Endothelial cell of umbilical vein (primary cell): ENCODE results near the gene LSM3. TPM values are rescaled to one million over a fixed set of nuclear protein-coding genes. Genes with fewer than 3 reads are reported as not detected.

Experiments
- BruUV-seq: library from RNA; stranded (reverse); fragments of 400-500 nt; replicated peaks from 2 replicates; lab custom pipeline; 2021; lab: Mats Ljungman, UMichigan
- CTCF ChIA-PET: fragments of 300-600, 350-600 bp; sonication (Branson Sonifier 250); formaldehyde crosslinking; loops from one replicate; lab custom pipeline; 2021; ENCODE audit warnings: antibody characterized with exemption, inconsistent platforms; lab: Charles Lee
- POLR2A ChIA-PET: fragments of 300-600, 350-600 bp; sonication (Branson Sonifier 250); formaldehyde crosslinking; loops from one replicate; lab custom pipeline; 2021; ENCODE audit warnings: antibody characterized with exemption, inconsistent platforms; lab: Charles Lee
- DNase-seq: peaks from one replicate; pipeline ENCODE4 v3.0.0-alpha.2; 2011; ENCODE audit warnings: low read depth, low spot score
- FAIRE-seq: peaks from 2 replicates; lab custom pipeline; 2011; peaks lifted over from hg19 to GRCh38; lab: Jason Lieb, UNC
- H2AFZ ChIP-seq: 2 replicates; pipeline ENCODE4 v1.6.0; 2012; ENCODE audit warnings: low read depth, low read length, control low read depth, inconsistent platforms
- H3K27ac ChIP-seq: 2 replicates; pipeline ENCODE4 v1.5.1; 2011; ENCODE audit warnings: low read depth, mild to moderate bottlenecking, control low read depth, low read length, moderate library complexity; ENCODE audit not compliant: insufficient read depth
- H3K27me3 ChIP-seq, 2 experiments: 2 replicates each; pipeline versions ENCODE4 v1.6.0 to v1.6.1; 2011; ENCODE audit warnings: low read length in 2 of 2, mixed read lengths in 1 of 2; ENCODE audit not compliant: control insufficient read depth in 2 of 2, insufficient read depth in 2 of 2
- H3K36me3 ChIP-seq, 2 experiments: 2 replicates in 1 of 2; 3 replicates in 1 of 2; pipeline ENCODE4 v1.5.1; 2011; ENCODE audit warnings: low read length in 2 of 2, mild to moderate bottlenecking in 1 of 2, moderate library complexity in 1 of 2; ENCODE audit not compliant: control insufficient read depth in 2 of 2, insufficient read depth in 2 of 2; ENCODE audit errors: extremely low read depth in 1 of 2
- H3K4me1 ChIP-seq: 3 replicates; pipeline ENCODE4 v1.5.1; 2011; ENCODE audit warnings: mild to moderate bottlenecking, low read length; ENCODE audit not compliant: control insufficient read depth, insufficient read depth; ENCODE audit errors: extremely low read depth
- H3K4me2 ChIP-seq: 2 replicates; pipeline ENCODE4 v1.6.1; 2011; ENCODE audit warnings: low read length, control low read depth, mixed read lengths; ENCODE audit not compliant: insufficient read depth
- H3K4me3 ChIP-seq, 3 experiments: fragments of 200-600 bp in 1 of 3; sonication (generic), shearing (Covaris generic) in 1 of 3; replicated peaks in 1 of 3; 2 replicates each; pipeline ENCODE4 v1.5.1; 2011 to 2016; ENCODE audit warnings: control low read depth in 3 of 3, low read length in 3 of 3, mild to moderate bottlenecking in 2 of 3, inconsistent platforms in 1 of 3, low read depth in 1 of 3, moderate library complexity in 1 of 3; ENCODE audit not compliant: insufficient read depth in 1 of 3
- H3K79me2 ChIP-seq: 2 replicates; pipeline ENCODE4 v1.6.0; 2012; ENCODE audit warnings: low read length, inconsistent platforms; ENCODE audit not compliant: control insufficient read depth, insufficient read depth
- H3K9ac ChIP-seq: replicated peaks from 2 replicates; pipeline ENCODE3; 2011; ENCODE audit warnings: low read length, control low read depth; ENCODE audit not compliant: insufficient read depth; ENCODE audit errors: extremely low read depth
- H3K9me1 ChIP-seq: replicated peaks from 3 replicates; pipeline ENCODE4 v1.6.0; 2011; ENCODE audit warnings: mild to moderate bottlenecking, low read length; ENCODE audit not compliant: control insufficient read depth, insufficient read depth; ENCODE audit errors: extremely low read depth
- H3K9me3 ChIP-seq: replicated peaks from 2 replicates; pipeline ENCODE4 v1.5.1; 2012; ENCODE audit warnings: low read length, inconsistent platforms; ENCODE audit not compliant: control insufficient read depth, insufficient read depth
- H4K20me1 ChIP-seq: replicated peaks from 2 replicates; pipeline ENCODE3; 2011; ENCODE audit warnings: mild to moderate bottlenecking, low read length; ENCODE audit not compliant: control insufficient read depth, insufficient read depth; ENCODE audit errors: extremely low read depth
- CTCF ChIP-seq, 2 donors: IDR thresholded peaks; 1 replicate in 1 of 2; 2 replicates in 1 of 2; pipeline ENCODE4 v1.5.1; 2011; ENCODE audit warnings: low read length in 2 of 2, mild to moderate bottlenecking in 2 of 2, moderate library complexity in 2 of 2, control low read depth in 1 of 2, inconsistent platforms in 1 of 2, low read depth in 1 of 2; ENCODE audit not compliant: insufficient read depth in 1 of 2; ENCODE audit errors: extremely low read depth in 1 of 2
- EZH2 ChIP-seq: IDR thresholded peaks from 2 replicates; pipeline ENCODE4 v1.6.1; 2012; ENCODE audit warnings: borderline replicate concordance, low read depth, mild to moderate bottlenecking, moderate library complexity, low read length, inconsistent platforms; ENCODE audit not compliant: severe bottlenecking
- FOS ChIP-seq: IDR thresholded peaks from 2 replicates; pipeline ENCODE4 v1.6.1; 2011; ENCODE audit warnings: mild to moderate bottlenecking, low read length, moderate library complexity, borderline replicate concordance; ENCODE audit not compliant: insufficient read depth
- GATA2 ChIP-seq: IDR thresholded peaks from 2 replicates; pipeline ENCODE4 v1.7.0; 2011; ENCODE audit warnings: low read depth, mild to moderate bottlenecking, moderate library complexity, mixed read lengths, low read length; ENCODE audit not compliant: insufficient read length, insufficient read depth
- JUN ChIP-seq: IDR thresholded peaks from 2 replicates; pipeline ENCODE4 v1.6.1; 2011; ENCODE audit warnings: borderline replicate concordance, low read depth; ENCODE audit not compliant: insufficient read length, insufficient read depth
- MAX ChIP-seq: IDR thresholded peaks from 2 replicates; pipeline ENCODE4 v1.6.1; 2011; ENCODE audit not compliant: insufficient read depth, insufficient read length
- MYC ChIP-seq: IDR thresholded peaks from one replicate; pipeline ENCODE4 v1.6.1; 2011; ENCODE audit warnings: mild to moderate bottlenecking, low read depth, low read length
- POLR2A ChIP-seq: IDR thresholded peaks from 2 replicates; pipeline ENCODE4 v1.6.1; 2012; ENCODE audit warnings: low read depth, mild to moderate bottlenecking, control low read depth, low read length
- POLR2AphosphoS5 ChIP-seq: IDR thresholded peaks from 2 replicates; pipeline ENCODE4 v1.6.1; 2012; ENCODE audit warnings: low read depth, mild to moderate bottlenecking, control low read depth, low read length, moderate library complexity; ENCODE audit not compliant: insufficient read depth
- dilution Hi-C: fragments of 300-500 bp; cut with MboI; formaldehyde crosslinking; loops from one replicate; pipeline ENCODE4 v1.15.0; 2019; ENCODE audit warnings: low sequenced_read_pairs; ENCODE audit not compliant: extremely low pct_ligation_motif_present
- intact Hi-C: fragments of 100-400 bp; cut with micrococcal nuclease; formaldehyde crosslinking; loops from one replicate; pipeline ENCODE4 v1.10.0; 2022
- polyA plus RNA-seq, 4 experiments: library from polyadenylated mRNA; depleted of rRNA in 3 of 4; stranded (reverse) in 3 of 4; unstranded in 1 of 4; fragments of >200 nt; gene quantifications; 2 replicates each; pipeline versions ENCODE4 v1.2.1 to v1.2.3, GENCODE V29; 2011 to 2012; ENCODE audit warnings: missing spikeins in 1 of 4
- total RNA-seq: library from RNA; stranded (reverse); gene quantifications from 2 replicates; pipeline ENCODE4 v1.2.3, GENCODE V29; 2021

The LSM3 gene
- total and polyA plus RNA-seq, 2 donors (not counting 3 experiments of a cell fraction or from before 2014, with no cell fraction given), result 4.4 to 13.0 TPM

- Histone ChIP-seq H3K27ac (no peak overlapping the region), H3K9ac (no peak overlapping the region), H3K79me2 (no peaks in the 10 kb centered on the region), H4K20me1 (no peaks in the 10 kb centered on the region), H3K27me3 (peaks cover 4 to 5% of the 10 kb centered on the region in 2 experiments), H3K9me3 (no peaks in the 10 kb centered on the region), H3K36me3 (no peaks in the 10 kb centered on the region), H3K9me1 (no peaks in the 10 kb centered on the region), H3K4me2 (no peak overlapping the region), H3K4me1 (peaks cover 3% of the 10 kb centered on the region), H3K4me3 (no peak overlapping the region), H2AFZ (no peak overlapping the region)
- DNase-seq (no peak), FAIRE-seq (no peak)
- BruUV-seq, result no TSS peak
- dilution Hi-C loops (no loop called here), intact Hi-C loops (no loop called here)
- ChIA-PET POLR2A (no interaction called here), CTCF (interaction anchor here (1.0 to 6.1 kb wide), 3 partner anchors 11 to 35 kb away, joined by 3 to 27 read pairs (median 3); no protein-coding TSS in a partner anchor)
- no peak for TF ChIP-seq POLR2A
- TF ChIP-seq CTCF (IDR thresholded peaks at IDR 0.05; ENCODE audit: extremely low read depth in 1 of 2, insufficient read depth in 1 of 2, low read depth in 1 of 2, low read length in 2 of 2), result no peak
- TF ChIP-seq POLR2AphosphoS5, result no peak
- no peak for TF ChIP-seq FOS
- no peak for TF ChIP-seq EZH2
- no peak for TF ChIP-seq MAX
- TF ChIP-seq GATA2, result no peak
- TF ChIP-seq JUN, result no peak
- TF ChIP-seq MYC, result no peak
Measured at GRCh38 chr3:14238930-14239329, 60.3 kb downstream of the LSM3 start.
